Colonic mucosa (tissue), 4 donors: Measurements from ENCODE around the gene CNIH3. TPM values are rescaled to one million over a fixed set of nuclear protein-coding genes. Genes with fewer than 3 reads are reported as not detected.

Source experiments
- DNase-seq: peaks from one replicate; pipeline ENCODE4 v3.0.0-alpha.2; 2020
- H3K27ac ChIP-seq: fragments of 200-600 bp; one replicate; pipeline ENCODE4 v1.8.0; 2021
- H3K27me3 ChIP-seq: fragments of 200-600 bp; one replicate; pipeline ENCODE4 v1.8.0; 2021
- H3K36me3 ChIP-seq: fragments of 200-600 bp; one replicate; pipeline ENCODE4 v1.8.0; 2021
- H3K4me1 ChIP-seq: fragments of 200-600 bp; one replicate; pipeline ENCODE4 v1.8.0; 2021; ENCODE audit warnings: mild to moderate bottlenecking
- H3K4me3 ChIP-seq: fragments of 200-600 bp; one replicate; pipeline ENCODE4 v1.8.0; 2021
- H3K9ac ChIP-seq, 2 donors: one replicate each; pipeline ENCODE4 v1.7.0; 2013; ENCODE audit warnings: control low read depth in 2 of 2, low read depth in 2 of 2, low read length in 2 of 2
- H3K9me3 ChIP-seq: fragments of 200-600 bp; one replicate; pipeline ENCODE4 v1.8.0; 2021
- CTCF ChIP-seq: fragments of 200-600 bp; IDR thresholded peaks from one replicate; pipeline ENCODE4 v1.8.0; 2022; ENCODE audit warnings: antibody characterized with exemption, mild to moderate bottlenecking
- intact Hi-C: fragments of 100-400 bp; cut with DNase I; formaldehyde crosslinking; loops from one replicate; pipeline ENCODE4 v1.14.1; 2022
- total RNA-seq, 2 donors: library from RNA; stranded (reverse); fragmentation: NEBNext Ultra II Directional in 1 of 2; extraction: Animal tissue kit (Norgen Biotek cat#: 25700) in 1 of 2; gene quantifications; one replicate each; pipeline ENCODE4 v1.2.1, GENCODE V29; 2021
- donor health status: healthy.
- donor health status: DM: no; HTN: no; CAD: no.
- donor health status: DM: no; HTN: no; CAD: no.

The CNIH3 gene
- total RNA-seq, 2 donors from 2014 or later: 0.69 to 1.4 TPM

- no peaks in the 10 kb centered on the region for H3K4me1 ChIP-seq
- no peak for TF ChIP-seq CTCF
- H3K9ac ChIP-seq: no peak overlapping the region
- no peaks in the 10 kb centered on the region for H3K36me3 ChIP-seq
- no peak overlapping the region for H3K27ac ChIP-seq
- no peaks in the 10 kb centered on the region for H3K9me3 ChIP-seq
- intact Hi-C loops: loop anchor here (5.0 kb wide), 2 partner anchors 209 to 279 kb away; no protein-coding TSS in a partner anchor
- no peak overlapping the region for H3K4me3 ChIP-seq
- no peak for DNase-seq
- H3K27me3 ChIP-seq: no peaks in the 10 kb centered on the region
These were observed 27.5 kb downstream of the CNIH3 start for GRCh38 chr1:224643653-224644052.

DNA sequence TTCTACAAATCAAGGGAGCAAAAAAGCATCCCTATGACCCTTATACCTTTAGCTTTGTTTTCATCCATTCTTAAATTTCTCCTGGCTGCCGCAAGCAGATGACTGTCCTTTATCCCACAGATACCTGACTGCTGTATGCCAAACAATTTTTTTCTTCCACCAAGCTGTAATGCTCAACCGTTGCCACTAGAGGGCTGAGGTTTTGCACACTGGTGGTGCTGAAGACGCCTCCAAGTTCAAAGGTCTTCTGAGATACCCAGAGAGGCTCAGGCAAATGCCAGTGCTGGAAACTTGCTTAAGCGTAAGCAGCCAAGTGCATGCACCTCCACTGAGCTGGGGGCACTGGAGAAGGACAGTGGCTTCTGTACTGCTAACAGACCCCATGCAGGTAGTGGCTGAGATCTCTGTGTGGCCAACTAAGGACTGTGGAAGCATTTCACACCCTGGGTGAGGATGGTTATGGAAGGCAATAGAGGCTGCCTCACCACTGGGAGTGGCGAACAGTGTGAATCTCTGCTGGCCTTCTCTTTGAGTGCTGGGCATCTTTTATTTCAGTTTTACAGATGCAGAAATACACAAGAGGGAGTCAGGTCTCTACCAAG, 28.5 kb downstream of the CNIH3 start:
- H3K27ac ChIP-seq: no peak overlapping the region
- TF ChIP-seq CTCF: peak; percentile 89

DNA sequence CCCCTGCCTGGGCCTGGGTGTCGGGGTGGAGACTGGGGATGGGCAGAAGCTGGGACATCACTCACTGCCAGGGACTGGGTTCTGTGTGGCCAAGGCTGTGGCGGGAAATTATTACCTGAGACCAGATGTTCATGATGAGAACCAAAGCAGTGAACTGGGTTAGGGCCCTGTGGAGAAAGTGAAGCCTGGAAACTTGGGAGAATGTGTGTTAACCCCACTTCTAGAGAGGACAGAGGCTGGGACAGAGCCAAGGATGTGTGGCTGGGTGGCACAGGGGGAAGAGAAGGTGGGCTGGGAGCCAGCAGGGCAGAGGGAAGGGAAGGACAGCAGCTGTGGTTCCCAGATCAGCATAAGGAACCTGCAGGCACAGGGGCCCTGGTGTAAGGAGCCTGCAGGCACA, 31.3 kb downstream of the CNIH3 start:
- Histone ChIP-seq H3K4me1 (no peaks in the 10 kb centered on the region), H3K9me3 (no peaks in the 10 kb centered on the region), H3K27ac (no peak overlapping the region), H3K9ac (no peak overlapping the region), H3K36me3 (no peaks in the 10 kb centered on the region), H3K27me3 (no peaks in the 10 kb centered on the region), H3K4me3 (no peak overlapping the region)
- no peak for TF ChIP-seq CTCF
- no peak for DNase-seq
- intact Hi-C loops: no loop called here

More for the DNA sequence above, 28.5 kb downstream of the CNIH3 start:
- peak; percentile 73 for DNase-seq
- intact Hi-C loops: loop anchor here (5.0 kb wide), 2 partner anchors 208 to 278 kb away; no protein-coding TSS in a partner anchor
- H3K9ac ChIP-seq: no peak overlapping the region
- no peaks in the 10 kb centered on the region for H3K9me3 ChIP-seq
- no peaks in the 10 kb centered on the region for H3K36me3 ChIP-seq
- H3K4me1 ChIP-seq: no peaks in the 10 kb centered on the region
- no peaks in the 10 kb centered on the region for H3K27me3 ChIP-seq
- no peak overlapping the region for H3K4me3 ChIP-seq

GRCh38 chr1:224650290-224650689, 34.2 kb downstream of the CNIH3 start:
- no peaks in the 10 kb centered on the region for H3K4me1 ChIP-seq
- H3K27ac ChIP-seq: no peak overlapping the region
- no peak for DNase-seq
- H3K36me3 ChIP-seq: no peaks in the 10 kb centered on the region
- no peak for TF ChIP-seq CTCF
- H3K9ac ChIP-seq: no peak overlapping the region
- no peaks in the 10 kb centered on the region for H3K9me3 ChIP-seq
- no peaks in the 10 kb centered on the region for H3K27me3 ChIP-seq
- intact Hi-C loops: no loop called here
- no peak overlapping the region for H3K4me3 ChIP-seq

- no peaks in the 10 kb centered on the region for H3K4me1 ChIP-seq
- H3K9ac ChIP-seq: no peak overlapping the region
- no peaks in the 10 kb centered on the region for H3K36me3 ChIP-seq
- H3K9me3 ChIP-seq: no peaks in the 10 kb centered on the region
- no peak overlapping the region for H3K27ac ChIP-seq
- intact Hi-C loops: no loop called here
- no peak for TF ChIP-seq CTCF
- no peak overlapping the region for H3K4me3 ChIP-seq
- no peak for DNase-seq
- H3K27me3 ChIP-seq: no peaks in the 10 kb centered on the region
These were observed 35.1 kb downstream of the CNIH3 start for GRCh38 chr1:224651188-224651587.
